ENCODE results near the gene HSPA1A.

- TF ChIP-seq CTCF (IDR thresholded peaks at IDR 0.05), result no peak
- TF ChIP-seq POLR2A (IDR thresholded peaks at IDR 0.05), result no peak
- TF ChIP-seq EP300 (IDR thresholded peaks at IDR 0.05), result no peak
Observed at GRCh38 chr6:31842053-31842452, 26.7 kb downstream of the HSPA1A start.

All from ovary (tissue), 3 donors.